SH-SY5Y (cell line): Measurements from ENCODE around the gene NAP1L5.
A peak's percentile ranks its signal among the peaks of the same experiment; 100 is the strongest.

Experiments used
- GATA2 ChIP-seq: IDR thresholded peaks from 2 replicates; pipeline ENCODE4 v1.6.1; 2011; ENCODE audit warnings: mild to moderate bottlenecking, low read depth, low read length
- GATA3 ChIP-seq: IDR thresholded peaks from 2 replicates; pipeline ENCODE4 v1.6.1; 2011; ENCODE audit warnings: low read depth, mild to moderate bottlenecking, low read length, moderate library complexity

- TF ChIP-seq GATA3 (no peak), GATA2 (0 out of 2 replicates have a peak, but pooled peaks have one; percentile 16)
Observed at GRCh38 chr4:88697141-88697540, 488 bp downstream of the NAP1L5 start.
